ENCODE results near the gene LAX1. TPM values are rescaled to one million over a fixed set of nuclear protein-coding genes. Genes with fewer than 3 reads are reported as not detected.
A peak's percentile ranks its signal among the peaks of the same experiment; 100 is the strongest.
"Not testable (repeated sequence)": the region's sequence is repeated elsewhere in the genome, so short reads cannot be mapped to it uniquely, and the experiment has no call there.

LAX1 gene, protein sequence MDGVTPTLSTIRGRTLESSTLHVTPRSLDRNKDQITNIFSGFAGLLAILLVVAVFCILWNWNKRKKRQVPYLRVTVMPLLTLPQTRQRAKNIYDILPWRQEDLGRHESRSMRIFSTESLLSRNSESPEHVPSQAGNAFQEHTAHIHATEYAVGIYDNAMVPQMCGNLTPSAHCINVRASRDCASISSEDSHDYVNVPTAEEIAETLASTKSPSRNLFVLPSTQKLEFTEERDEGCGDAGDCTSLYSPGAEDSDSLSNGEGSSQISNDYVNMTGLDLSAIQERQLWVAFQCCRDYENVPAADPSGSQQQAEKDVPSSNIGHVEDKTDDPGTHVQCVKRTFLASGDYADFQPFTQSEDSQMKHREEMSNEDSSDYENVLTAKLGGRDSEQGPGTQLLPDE
- total RNA-seq (2014; rRNA removed; shearing (Covaris generic); ENCODE audit: low replicate concordance): not detected in 2 replicates

DNA sequence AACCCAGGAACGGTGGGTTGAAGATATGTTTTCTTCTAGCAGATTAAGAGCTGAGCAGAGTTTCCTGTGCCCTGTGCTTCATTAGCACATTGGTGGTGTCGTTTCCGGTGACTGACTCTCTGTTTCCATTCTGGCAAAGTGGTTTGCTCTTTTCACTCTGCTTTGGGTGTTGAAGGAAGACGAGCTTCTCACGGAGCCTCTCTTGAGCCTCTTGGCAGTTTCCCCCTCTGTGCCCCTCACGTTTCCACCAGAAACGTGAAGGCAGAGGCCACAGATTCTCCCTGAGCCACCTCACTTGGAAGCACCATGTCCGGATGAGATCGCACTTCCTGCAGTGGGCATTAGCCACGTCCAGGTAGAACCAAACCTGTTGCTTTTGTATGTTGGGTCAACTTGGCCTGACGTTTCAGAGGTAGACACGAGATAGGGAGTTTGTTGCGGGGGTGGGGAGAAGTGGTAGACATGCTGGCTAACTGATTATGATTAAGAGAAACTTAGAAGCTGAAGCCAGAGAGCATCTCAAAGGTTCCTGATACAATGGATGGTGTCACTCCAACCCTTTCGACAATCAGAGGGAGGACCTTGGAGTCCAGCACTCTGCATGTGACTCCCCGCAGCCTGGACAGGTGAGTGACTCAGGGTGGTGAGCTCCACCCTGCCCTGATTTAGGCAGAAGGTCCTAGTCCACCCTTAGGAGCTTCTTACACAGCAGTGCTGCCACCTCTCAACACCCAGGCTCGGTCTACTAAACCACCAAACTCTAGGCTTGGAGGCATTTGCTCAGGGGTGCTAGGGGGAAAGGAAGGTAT is at the start of gene LAX1:
LAX1 (plus strand) TSS at position 155 of the 809 bp plus-strand sequence; CDS start at position 538, 383 bp downstream.
- no peaks in the 10 kb centered on the region for H3K27me3 ChIP-seq
- no peaks in the 10 kb centered on the region for H3K9me3 ChIP-seq
- no peak for DNase-seq
- no peak within 1 kb of the TSS for H3K4me3 ChIP-seq
- H3K36me3 ChIP-seq: no peaks in the 10 kb centered on the region

DNA sequence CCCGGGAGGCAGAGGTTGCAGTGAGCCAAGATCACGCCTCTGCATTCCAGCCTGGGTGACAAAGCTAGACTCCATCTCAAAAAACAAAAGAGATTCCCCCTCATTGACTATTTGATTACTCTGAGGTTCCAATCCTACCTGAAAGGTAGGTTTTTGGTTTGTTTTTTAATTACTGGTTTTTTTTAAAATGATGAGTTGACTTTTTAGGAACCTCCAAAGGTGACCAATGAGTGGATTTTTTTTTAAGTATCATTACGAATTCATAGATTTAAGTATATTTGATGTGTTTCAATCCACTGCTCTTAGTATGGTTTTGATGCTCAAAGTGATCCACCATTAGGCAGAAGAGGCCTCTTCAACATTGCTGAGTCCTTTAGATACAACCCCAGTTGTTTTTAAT is 47.9 kb upstream of the LAX1 start:
- Histone ChIP-seq H3K27me3 (no peaks in the 10 kb centered on the region), H3K36me3 (peaks cover 87% of the 10 kb centered on the region), H3K4me3 (no peak overlapping the region), H3K9me3 (no peaks in the 10 kb centered on the region)
- DNase-seq: no peak

DNA sequence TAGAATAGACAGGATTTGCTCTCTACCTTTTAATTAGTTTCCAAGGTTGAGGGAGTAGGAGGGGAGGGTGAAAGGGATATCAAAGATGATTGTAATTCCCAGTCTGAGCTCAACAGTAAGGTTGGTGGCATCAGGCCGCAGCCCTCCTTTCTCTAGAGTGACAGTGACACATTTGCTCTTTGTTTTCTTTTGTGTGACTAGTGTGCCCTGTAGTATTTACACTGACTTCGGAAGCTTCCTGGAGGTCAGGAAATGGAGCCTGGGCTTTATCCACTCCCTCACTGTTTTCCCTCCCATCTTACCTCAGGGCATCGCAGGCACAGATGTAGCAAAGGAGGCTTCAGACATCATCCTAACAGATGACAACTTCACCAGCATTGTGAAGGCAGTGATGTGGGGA is 44.7 kb upstream of the LAX1 start:
- no peaks in the 10 kb centered on the region for H3K27me3 ChIP-seq
- DNase-seq: no peak
- peaks cover 83% of the 10 kb centered on the region for H3K36me3 ChIP-seq

DNA sequence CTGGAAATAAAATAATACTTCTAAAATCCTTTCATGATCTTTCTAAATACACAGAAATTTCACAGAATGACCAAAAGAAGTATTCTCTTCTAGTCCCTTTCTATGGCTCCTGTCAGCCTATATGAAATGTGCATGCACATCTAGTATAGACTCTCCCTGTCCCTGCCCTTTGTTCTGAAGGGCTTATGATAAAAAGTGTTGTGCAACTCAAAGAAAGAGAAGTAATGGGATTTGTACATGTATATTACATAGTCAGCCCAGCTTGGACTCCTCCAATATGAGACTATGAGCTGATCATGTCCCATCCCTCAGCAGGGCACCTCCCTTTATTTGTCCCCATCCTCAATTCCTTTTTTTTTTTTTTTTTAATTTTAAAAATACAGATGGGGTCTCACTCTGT is 42.1 kb upstream of the LAX1 start:
- no peak overlapping the region for H3K4me3 ChIP-seq
- no peak for DNase-seq
- peaks cover 83% of the 10 kb centered on the region for H3K36me3 ChIP-seq
- no peaks in the 10 kb centered on the region for H3K27me3 ChIP-seq
- no peaks in the 10 kb centered on the region for H3K9me3 ChIP-seq

More for the DNA sequence above, 44.7 kb upstream of the LAX1 start:
- H3K9me3 ChIP-seq: no peaks in the 10 kb centered on the region
- no peak overlapping the region for H3K4me3 ChIP-seq

DNA sequence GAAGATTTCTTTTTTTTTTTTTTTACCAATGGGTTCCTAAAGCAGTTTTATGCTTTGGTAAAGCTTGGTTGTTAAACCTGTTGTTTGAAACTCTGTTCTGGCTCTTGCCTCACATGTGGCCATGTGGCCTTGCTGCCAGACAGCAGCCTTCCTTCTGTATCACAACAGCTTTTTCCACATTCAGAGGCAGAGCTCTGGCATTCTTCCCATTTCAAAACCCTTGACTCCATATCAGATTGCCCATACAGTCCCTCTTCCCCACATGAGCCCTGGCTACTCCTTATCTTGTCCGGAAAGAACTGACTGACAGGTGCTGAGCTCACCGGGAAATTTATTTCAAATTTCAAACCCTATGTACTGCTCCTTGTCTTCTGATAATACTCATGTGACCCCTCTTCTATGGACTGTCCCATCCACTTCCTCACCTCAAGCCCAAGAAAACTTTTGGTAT is 38.5 kb upstream of the LAX1 start:
- Histone ChIP-seq H3K9me3 (no peaks in the 10 kb centered on the region), H3K4me3 (no peak overlapping the region), H3K36me3 (peaks cover 81% of the 10 kb centered on the region), H3K27me3 (no peaks in the 10 kb centered on the region)
- DNase-seq: no peak

DNA sequence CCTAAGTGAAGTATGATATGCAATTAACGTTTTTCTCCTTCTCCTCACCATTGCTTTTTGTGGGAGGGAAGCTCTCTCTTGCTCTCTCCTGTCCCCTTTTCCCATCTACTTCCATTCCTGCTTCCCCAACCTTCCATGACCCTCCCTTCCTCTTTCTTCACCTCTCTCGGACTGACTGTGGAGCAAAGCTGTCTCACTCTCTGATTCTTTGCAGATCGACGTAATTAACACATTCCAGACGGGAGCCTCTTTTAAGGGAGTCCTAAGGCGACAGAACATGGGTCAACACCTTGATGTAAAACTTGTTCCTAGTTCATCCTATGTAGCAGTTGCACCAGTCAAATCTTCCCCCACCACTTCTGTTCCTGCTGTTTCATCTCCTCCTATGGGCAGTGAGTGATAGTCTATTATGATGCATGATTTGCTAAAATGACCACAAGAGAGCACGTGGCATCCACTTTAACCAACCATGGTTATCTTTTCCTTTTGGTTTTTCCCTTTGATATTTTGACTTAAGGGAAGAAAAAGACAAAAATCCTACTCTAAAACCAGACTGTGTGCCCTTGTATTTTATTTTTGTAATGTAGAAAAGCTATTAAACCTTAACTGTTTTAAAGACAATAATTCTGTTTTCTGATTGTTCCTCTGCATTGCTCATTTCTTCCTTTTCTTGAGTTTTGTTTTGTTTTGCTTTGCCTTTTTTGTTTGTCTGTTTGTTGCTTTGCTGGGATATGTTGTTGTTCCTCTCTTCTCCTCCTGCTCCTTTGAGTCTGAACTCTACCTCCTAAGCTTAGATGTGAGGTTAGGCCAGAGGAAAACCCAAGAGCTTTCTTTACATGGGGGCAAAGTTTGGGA is 31.7 kb upstream of the LAX1 start:
- no peaks in the 10 kb centered on the region for H3K27me3 ChIP-seq
- H3K4me3 ChIP-seq: no peak overlapping the region
- H3K36me3 ChIP-seq: peaks cover 76% of the 10 kb centered on the region
- H3K9me3 ChIP-seq: no peaks in the 10 kb centered on the region
- DNase-seq: no peak

DNA sequence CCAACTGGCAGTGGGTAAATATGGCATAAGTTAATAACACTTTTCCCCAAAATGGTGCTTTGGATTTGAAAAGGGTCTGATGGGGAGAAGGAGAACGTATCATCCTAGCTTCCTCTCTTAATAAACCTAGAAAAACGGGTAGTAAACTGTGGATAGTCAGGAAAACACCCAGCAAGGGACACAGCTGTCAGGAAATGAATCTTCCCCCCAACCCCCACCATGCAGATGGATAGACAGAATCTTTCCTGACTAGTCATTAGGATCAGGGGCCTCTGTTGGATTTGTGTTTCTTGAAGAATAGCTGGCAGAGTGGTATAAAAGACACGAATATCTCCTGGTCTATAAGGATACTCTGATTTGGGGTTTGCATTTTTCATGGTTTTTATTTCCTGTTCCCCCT is 22.5 kb upstream of the LAX1 start:
- Histone ChIP-seq H3K27me3 (no peaks in the 10 kb centered on the region), H3K36me3 (peaks cover 71% of the 10 kb centered on the region), H3K9me3 (no peaks in the 10 kb centered on the region), H3K4me3 (no peak overlapping the region)
- DNase-seq: no peak

DNA sequence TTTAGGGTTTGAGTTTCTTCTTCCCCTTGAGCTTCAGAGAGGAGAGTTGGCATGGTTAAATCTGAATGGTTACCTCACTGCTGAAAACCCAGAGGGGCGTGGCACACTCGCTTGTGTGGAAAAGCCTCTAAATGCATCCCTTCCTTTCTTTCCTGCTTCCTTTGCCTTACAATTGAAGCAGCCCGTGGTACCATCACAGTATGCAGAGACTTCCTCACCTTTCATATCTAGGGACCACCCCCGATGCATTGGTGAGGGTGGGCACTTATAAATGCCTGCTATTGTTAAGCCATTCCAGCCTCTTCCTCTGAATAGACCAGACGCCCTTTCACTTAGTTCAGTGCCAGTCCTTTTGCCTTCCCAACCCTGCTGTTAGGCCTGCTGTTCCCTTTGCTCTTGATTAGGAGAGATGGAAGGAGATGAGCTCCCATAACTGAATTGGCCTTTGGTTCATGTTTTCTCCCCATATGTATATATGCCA is 21.9 kb upstream of the LAX1 start:
- no peaks in the 10 kb centered on the region for H3K27me3 ChIP-seq
- H3K9me3 ChIP-seq: no peaks in the 10 kb centered on the region
- H3K4me3 ChIP-seq: no peak overlapping the region
- no peak for DNase-seq
- H3K36me3 ChIP-seq: peaks cover 64% of the 10 kb centered on the region

DNA sequence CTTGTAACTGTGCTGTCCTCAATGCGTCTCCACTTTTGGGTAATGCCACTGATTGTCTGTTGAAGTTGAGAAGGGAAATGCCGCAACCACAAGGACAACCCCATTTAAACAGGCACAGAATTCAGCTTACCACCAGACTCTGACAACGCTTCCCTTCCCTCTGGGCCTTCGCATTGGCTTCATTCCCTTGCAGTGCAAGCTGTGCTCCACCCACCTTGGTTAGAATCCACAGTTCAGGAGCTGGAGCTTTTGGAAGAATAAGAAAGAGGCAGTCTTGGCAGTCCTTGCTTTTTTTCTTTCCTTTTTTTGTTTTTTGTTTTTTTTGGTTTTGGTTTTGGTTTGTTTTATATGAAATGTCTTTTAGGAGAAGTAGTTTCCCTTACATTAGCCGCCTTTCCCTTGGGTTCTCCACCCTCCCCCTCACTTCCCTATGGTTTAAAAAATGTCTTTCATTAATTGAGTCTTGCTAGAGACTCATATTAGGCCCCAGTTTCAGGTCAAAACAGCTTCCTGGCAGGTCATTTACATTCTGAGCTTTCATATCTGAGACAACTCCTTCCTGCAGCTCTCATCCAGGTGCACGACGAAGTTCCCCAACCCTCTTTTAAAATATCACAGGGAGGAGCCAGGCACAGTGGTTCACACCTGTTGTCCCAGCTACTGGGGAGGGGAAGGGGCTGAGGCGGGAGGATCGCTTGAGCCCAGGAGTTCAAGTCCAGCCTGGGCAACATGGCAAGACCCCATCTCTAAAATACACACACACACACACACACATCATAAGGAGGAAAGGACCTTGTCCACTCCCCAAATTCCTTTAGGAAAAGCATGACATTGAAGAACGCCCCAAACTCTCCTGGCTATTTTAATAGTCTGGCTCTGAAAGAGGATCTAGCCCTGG is 20.7 kb upstream of the LAX1 start:
- no peak for DNase-seq
- Histone ChIP-seq H3K9me3 (no peaks in the 10 kb centered on the region), H3K36me3 (peaks cover 53% of the 10 kb centered on the region), H3K4me3 (no peak overlapping the region), H3K27me3 (no peaks in the 10 kb centered on the region)

DNA sequence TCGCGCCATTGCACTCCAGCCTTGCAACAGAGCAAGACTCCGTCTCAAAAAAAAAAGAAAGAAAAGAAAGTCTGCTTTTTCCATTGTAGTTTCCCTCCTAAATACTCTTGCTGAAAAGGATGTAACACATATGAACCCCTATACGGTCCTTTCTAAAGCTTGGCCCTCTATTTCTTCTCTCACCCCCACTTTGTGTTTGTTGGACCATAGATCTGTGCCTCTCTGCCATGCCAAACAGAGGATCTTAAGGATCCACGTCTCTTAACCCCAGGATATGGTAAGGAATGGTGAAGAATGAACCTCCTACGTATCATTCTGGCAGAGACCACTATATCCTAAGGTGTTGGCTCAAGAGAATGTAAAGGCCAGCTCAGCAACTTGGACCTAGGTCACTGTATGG is 18.7 kb upstream of the LAX1 start:
- Histone ChIP-seq H3K9me3 (no peaks in the 10 kb centered on the region), H3K27me3 (no peaks in the 10 kb centered on the region), H3K4me3 (no peak overlapping the region), H3K36me3 (peaks cover 35% of the 10 kb centered on the region)
- DNase-seq: no peak

DNA sequence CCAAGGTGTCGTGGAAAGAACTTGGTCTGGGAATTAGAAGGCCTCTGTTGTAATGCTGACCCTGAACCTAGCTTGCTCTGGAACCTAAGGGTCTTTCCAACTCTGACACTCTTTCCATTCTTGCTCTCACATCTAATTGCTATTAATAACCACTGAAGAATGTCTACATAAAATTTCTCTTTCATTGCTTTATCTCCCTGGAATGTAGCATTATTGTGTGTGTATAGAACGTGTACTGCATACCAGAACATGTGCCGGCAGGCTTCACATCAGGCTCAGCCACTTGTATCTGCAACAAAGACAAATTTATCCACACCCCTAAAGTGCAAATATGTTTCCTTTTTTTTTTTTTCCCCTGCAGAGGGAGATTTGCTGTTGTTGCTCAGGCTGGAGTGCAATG is 13.9 kb upstream of the LAX1 start:
- Histone ChIP-seq H3K36me3 (no peaks in the 10 kb centered on the region), H3K4me3 (no peak overlapping the region), H3K9me3 (no peaks in the 10 kb centered on the region), H3K27me3 (no peaks in the 10 kb centered on the region)
- peak; percentile 41 for DNase-seq

DNA sequence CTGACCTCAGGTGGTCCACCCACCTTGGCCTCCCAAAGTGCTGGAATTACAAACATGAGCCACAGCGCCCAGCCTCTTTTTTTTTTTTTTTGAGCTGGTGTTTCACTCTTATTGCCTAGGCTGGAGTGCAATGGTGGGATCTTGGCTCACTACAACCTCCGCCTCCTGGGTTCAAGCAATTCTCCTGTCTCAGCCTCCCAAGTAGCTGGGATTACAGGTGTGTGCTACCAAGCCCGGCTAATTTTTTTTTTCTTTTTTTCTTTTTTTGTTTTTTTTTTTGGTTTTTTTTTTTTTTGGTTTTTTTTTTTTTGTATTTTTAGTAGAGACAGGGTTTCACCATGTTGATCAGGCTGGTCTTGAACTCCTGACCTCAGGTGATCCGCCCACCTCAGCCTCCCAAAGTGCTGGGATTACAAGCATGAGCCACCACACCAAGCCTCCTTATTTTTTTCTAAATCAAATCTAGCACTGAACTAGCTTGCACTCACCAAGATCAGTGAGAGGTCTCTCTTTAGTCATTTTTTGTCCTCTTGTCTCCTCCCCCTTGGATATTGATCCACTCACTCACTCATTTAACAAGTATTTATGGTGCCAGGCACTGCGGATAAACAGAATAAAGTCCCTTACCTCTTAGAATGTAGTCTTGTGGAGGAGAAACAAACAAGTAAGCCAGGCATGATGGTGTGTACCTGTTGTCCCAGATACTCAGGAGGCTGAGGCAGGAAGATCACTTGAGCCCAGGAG is 13.2 kb upstream of the LAX1 start:
- H3K27me3 ChIP-seq, H3K36me3 ChIP-seq, DNase-seq, H3K9me3 ChIP-seq, H3K4me3 ChIP-seq: not testable (repeated sequence)

DNA sequence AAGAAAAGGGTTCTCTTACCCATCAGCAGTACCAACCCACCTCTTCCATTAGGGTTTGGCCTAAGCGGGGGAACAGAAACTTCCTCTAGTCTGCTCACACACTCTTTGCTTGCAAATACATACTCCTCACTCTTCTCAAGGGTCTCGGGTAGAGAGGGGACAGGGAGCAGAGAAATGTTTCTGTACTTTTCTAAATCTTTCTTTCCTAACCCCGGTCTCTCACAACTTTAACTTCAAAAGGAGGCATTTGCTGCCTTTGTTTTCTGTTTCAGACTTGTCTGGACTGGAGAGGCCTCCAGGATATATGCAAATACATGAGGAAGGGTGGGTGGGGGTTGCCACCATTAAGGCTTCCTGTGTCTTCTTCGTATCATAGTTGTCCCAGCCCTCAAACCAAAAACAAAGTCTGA is 10.5 kb upstream of the LAX1 start:
- Histone ChIP-seq H3K9me3 (no peaks in the 10 kb centered on the region), H3K4me3 (no peak overlapping the region), H3K36me3 (no peaks in the 10 kb centered on the region), H3K27me3 (no peaks in the 10 kb centered on the region)
- no peak for DNase-seq

DNA sequence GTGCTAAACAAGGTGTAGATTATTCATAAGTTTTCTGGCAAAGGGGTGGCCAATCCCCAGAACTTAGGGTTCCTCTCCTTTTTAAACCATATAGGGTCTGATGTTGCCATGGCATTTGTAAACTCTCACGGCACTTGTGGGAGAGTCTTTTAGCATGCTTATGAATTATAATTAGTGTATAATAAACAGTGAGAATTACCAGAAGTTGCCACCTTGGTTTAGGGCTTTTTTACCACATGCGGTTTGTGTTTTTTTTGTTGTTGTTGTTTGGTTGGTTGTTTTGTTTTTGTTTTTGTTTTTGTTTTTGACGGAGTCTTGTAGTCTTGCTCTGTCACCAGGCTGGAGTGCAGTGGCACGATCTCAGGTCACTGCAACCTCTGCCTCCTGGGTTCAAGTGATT is 8.9 kb upstream of the LAX1 start:
- DNase-seq: no peak
- no peaks in the 10 kb centered on the region for H3K27me3 ChIP-seq

DNA sequence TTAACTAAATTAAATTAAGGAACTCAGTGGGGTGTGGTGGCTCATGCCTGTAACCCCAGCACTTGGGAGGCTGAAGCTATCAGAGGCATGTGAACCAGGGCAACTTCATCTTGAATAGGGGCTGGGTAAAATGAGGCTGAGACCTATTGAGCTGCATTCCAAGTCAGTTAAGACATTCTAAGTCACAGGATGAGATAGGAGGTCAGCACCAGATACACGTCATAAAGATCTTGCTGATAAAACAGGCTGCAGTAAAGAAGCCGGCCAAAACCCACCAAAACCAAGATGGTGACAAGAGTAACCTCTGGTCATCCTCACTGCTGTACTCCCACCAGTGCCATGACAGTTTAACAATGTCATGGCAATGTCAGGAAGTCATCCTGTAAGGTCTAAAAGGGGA is 6.2 kb upstream of the LAX1 start:
- not testable (repeated sequence) for H3K27me3 ChIP-seq, H3K9me3 ChIP-seq, H3K36me3 ChIP-seq, DNase-seq, H3K4me3 ChIP-seq

More for the DNA sequence above, 8.9 kb upstream of the LAX1 start:
- no peaks in the 10 kb centered on the region for H3K9me3 ChIP-seq
- no peak overlapping the region for H3K4me3 ChIP-seq
- no peaks in the 10 kb centered on the region for H3K36me3 ChIP-seq

Data from MG63 (cell line).